Measurements from ENCODE around the gene PROM1. TPM values are rescaled to one million over a fixed set of nuclear protein-coding genes. Genes with fewer than 3 reads are reported as not detected.

Gene PROM1
- total and polyA plus RNA-seq, 2 of the 4 experiments (the other 2 are of a cell fraction): not detected

- Histone ChIP-seq H3K79me1 (ENCODE audit: low read depth in 1 of 2, low read length in 2 of 2) (no peaks in the 10 kb centered on the region), H2BK120ac (ENCODE audit: low read depth, low read length) (no peak overlapping the region), H3K4me2 (ENCODE audit: low read depth, low read length) (no peak overlapping the region), H2BK20ac (ENCODE audit: low read depth, low read length) (no peak overlapping the region), H3K4ac (ENCODE audit: low read depth, low read length) (no peak overlapping the region), H2BK15ac (ENCODE audit: low read depth, low read length) (no peak overlapping the region), H3K36me3 (ENCODE audit: control insufficient read depth, insufficient read depth, low read length) (no peaks in the 10 kb centered on the region), H4K5ac (ENCODE audit: low read depth, low read length) (no peak overlapping the region), H3K4me1 (ENCODE audit: control insufficient read depth, insufficient read depth, low read length) (no peaks in the 10 kb centered on the region), H2AFZ (replicated peaks; ENCODE audit: low read length, poor library complexity) (no peak overlapping the region), H3K23ac (ENCODE audit: low read depth, low read length) (no peak overlapping the region), H3K9me1 (ENCODE audit: insufficient read depth, low read length) (no peaks in the 10 kb centered on the region), H3K18ac (ENCODE audit: low read depth, low read length) (no peak overlapping the region), H2BK5ac (ENCODE audit: low read depth, low read length, poor library complexity, severe bottlenecking) (no peak overlapping the region), H3K56ac (ENCODE audit: extremely low read depth, insufficient read depth, low read length) (no peak overlapping the region), H3K9ac (ENCODE audit: low read depth, low read length) (no peak overlapping the region), H3K9me3 (ENCODE audit: control insufficient read depth, insufficient read depth, low read length) (no peaks in the 10 kb centered on the region), H3K14ac (replicated peaks; ENCODE audit: low read depth, low read length) (no peak overlapping the region), H4K8ac (ENCODE audit: low read depth in 2 of 2, low read length in 2 of 2) (no peak overlapping the region), H3K27ac (ENCODE audit: insufficient read depth, low read length) (no peak overlapping the region), H2AK9ac (replicated peaks; ENCODE audit: low read depth, low read length, poor library complexity) (no peak overlapping the region), H3K4me3 (ENCODE audit: insufficient read depth, low read depth, low read length) (no peak overlapping the region), H3K27me3 (ENCODE audit: control insufficient read depth, insufficient read depth, low read length) (peaks cover 42% of the 10 kb centered on the region), H4K91ac (ENCODE audit: insufficient read depth, low read depth, low read length) (no peak overlapping the region), H4K20me1 (ENCODE audit: insufficient read depth, low read length) (no peaks in the 10 kb centered on the region), H2AK5ac (ENCODE audit: low read depth, low read length) (no peak overlapping the region)
- in situ Hi-C loops (cut with MboI; ENCODE audit: low sequenced_read_pairs): no loop called here
- ChIA-PET POLR2A (ENCODE audit: unreplicated experiment) (no interaction called here), CTCF (no interaction called here)
- ATAC-seq (ENCODE audit: low read depth) (no peak), DNase-seq (no peak)
- intact Hi-C loops (cut with micrococcal nuclease): no loop called here
- WGBS, 2 experiments (ENCODE audit: extremely low coverage in 2 of 2, insufficient read length in 1 of 2): no CpG with 5 or more reads among the region's 2 CpGs
- dilution Hi-C loops (cut with HindIII; ENCODE audit: low sequenced_read_pairs, unreplicated experiment): no loop called here
- BruUV-seq (replicated peaks): no TSS peak
- no peak for TF ChIP-seq USF2 (IDR thresholded peaks at IDR 0.05; ENCODE audit: low read depth, low read length)
- TF ChIP-seq POLR2A (IDR thresholded peaks at IDR 0.05; ENCODE audit: low read depth, low read length): no peak
- no peak for TF ChIP-seq CTCF (conservative IDR thresholded peaks at IDR 0.05; ENCODE audit: low read depth, low read length)
- no peak for TF ChIP-seq CHD1 (IDR thresholded peaks at IDR 0.05; ENCODE audit: low read depth, low read length)
- no peak for TF ChIP-seq SMC3 (IDR thresholded peaks at IDR 0.05; ENCODE audit: low read depth, low read length)
- TF ChIP-seq MAFK (IDR thresholded peaks at IDR 0.05; ENCODE audit: low read depth, low read length): no peak
- no peak for TF ChIP-seq MAZ (IDR thresholded peaks at IDR 0.05; ENCODE audit: borderline replicate concordance, low read depth, low read length)
- TF ChIP-seq RCOR1 (IDR thresholded peaks at IDR 0.05; ENCODE audit: insufficient replicate concordance, low read length): no peak
- no peak for TF ChIP-seq CEBPB (IDR thresholded peaks at IDR 0.05; ENCODE audit: low read depth, low read length)
- TF ChIP-seq, protein P1, sequence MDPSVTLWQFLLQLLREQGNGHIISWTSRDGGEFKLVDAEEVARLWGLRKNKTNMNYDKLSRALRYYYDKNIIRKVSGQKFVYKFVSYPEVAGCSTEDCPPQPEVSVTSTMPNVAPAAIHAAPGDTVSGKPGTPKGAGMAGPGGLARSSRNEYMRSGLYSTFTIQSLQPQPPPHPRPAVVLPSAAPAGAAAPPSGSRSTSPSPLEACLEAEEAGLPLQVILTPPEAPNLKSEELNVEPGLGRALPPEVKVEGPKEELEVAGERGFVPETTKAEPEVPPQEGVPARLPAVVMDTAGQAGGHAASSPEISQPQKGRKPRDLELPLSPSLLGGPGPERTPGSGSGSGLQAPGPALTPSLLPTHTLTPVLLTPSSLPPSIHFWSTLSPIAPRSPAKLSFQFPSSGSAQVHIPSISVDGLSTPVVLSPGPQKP (IDR thresholded peaks at IDR 0.05; ENCODE audit: borderline replicate concordance, low read depth, low read length): no peak
- no peak for TF ChIP-seq BHLHE40 (IDR thresholded peaks at IDR 0.05; ENCODE audit: low read depth, low read length)
- no peak for TF ChIP-seq FOS (IDR thresholded peaks at IDR 0.05; ENCODE audit: low read depth, low read length)
- no peak for TF ChIP-seq RFX5 (IDR thresholded peaks at IDR 0.05; ENCODE audit: low read depth, low read length)
- no peak for TF ChIP-seq RAD21 (IDR thresholded peaks at IDR 0.05; ENCODE audit: low read length)
- TF ChIP-seq NFE2L2 (IDR thresholded peaks at IDR 0.05; ENCODE audit: low read depth, low read length): no peak
- TF ChIP-seq MXI1 (IDR thresholded peaks at IDR 0.05; ENCODE audit: borderline replicate concordance, low read depth, low read length): no peak
Measured at GRCh38 chr4:16052939-16053338, 30.9 kb downstream of the PROM1 start.
